ENCODE data around the gene INPP5F. TPM values are rescaled to one million over a fixed set of nuclear protein-coding genes. Genes with fewer than 3 reads are reported as not detected.
A peak's percentile ranks its signal among the peaks of the same experiment; 100 is the strongest.

Gene INPP5F
- total RNA-seq, 1 donor from 2014 or later, result 36.8 TPM

DNA sequence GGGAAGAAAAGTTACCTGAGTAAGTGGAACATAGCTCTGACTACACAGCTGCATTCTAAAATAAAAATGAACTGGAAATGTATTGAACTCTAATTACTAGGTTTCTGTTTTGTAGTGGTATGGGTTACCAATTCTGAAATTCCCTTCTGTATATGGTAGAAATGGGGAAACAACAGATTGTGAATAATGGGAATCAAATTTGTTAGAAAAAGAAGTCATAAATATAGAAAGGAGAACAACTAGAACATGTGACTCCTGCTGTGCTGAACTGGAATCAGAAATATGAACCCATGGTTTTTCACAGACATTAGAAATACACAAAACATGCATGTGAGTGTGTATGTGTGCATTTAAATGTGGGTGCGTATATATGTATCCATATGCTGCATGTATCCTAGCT, 119.8 kb downstream of the INPP5F start:
- Mint-ChIP-seq H3K27me3 (ENCODE audit: unreplicated experiment) (no peaks in the 10 kb centered on the region), H3K36me3 (ENCODE audit: unreplicated experiment) (peaks cover 54% of the 10 kb centered on the region), H3K4me3 (ENCODE audit: unreplicated experiment) (no peak overlapping the region), H3K9me3 (ENCODE audit: unreplicated experiment) (no peaks in the 10 kb centered on the region), H3K4me1 (ENCODE audit: unreplicated experiment) (peaks cover 23% of the 10 kb centered on the region), H3K27ac (ENCODE audit: unreplicated experiment) (no peak overlapping the region)
- TF ChIP-seq, protein P1, sequence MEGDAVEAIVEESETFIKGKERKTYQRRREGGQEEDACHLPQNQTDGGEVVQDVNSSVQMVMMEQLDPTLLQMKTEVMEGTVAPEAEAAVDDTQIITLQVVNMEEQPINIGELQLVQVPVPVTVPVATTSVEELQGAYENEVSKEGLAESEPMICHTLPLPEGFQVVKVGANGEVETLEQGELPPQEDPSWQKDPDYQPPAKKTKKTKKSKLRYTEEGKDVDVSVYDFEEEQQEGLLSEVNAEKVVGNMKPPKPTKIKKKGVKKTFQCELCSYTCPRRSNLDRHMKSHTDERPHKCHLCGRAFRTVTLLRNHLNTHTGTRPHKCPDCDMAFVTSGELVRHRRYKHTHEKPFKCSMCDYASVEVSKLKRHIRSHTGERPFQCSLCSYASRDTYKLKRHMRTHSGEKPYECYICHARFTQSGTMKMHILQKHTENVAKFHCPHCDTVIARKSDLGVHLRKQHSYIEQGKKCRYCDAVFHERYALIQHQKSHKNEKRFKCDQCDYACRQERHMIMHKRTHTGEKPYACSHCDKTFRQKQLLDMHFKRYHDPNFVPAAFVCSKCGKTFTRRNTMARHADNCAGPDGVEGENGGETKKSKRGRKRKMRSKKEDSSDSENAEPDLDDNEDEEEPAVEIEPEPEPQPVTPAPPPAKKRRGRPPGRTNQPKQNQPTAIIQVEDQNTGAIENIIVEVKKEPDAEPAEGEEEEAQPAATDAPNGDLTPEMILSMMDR (IDR thresholded peaks at IDR 0.05), result no peak
- no peak for DNase-seq (ENCODE audit: extremely low spot score, unreplicated experiment)

DNA sequence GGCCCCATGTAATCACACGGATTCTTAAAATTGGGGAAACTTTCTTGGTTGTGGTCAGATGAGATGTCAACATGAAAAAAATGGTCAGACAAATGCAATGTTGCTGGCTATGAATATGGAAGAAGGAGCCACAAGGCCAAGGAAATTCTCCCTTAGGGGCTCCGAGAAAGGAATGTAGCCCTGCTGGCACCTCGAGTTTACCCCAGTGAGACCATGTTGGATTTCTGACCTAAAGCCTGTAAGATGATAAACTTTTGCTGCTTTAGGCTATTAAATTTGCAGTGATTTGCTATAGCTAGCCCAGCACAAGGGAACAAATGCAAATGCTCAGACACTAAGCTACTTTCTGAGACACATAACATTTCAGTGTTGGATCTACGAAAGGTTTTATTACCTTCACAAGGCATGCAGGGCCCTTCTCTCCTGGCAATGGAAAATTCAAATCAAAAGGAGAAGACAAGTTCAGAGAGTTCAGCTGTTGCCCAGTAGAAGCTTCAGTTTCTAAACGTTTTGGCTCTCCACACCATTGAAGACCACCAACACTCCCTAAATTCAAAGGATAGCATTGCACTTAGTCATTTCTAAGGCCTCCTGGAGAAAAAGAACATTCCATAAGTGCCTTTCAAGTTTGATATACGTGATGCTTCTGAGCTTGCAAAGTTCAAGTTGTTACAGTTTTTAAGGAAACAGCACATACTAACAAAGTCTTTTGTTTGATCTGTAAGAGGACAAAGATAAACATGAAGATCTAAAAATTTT, 123.4 kb downstream of the INPP5F start:
- Mint-ChIP-seq H3K27me3 (ENCODE audit: unreplicated experiment) (no peaks in the 10 kb centered on the region), H3K36me3 (ENCODE audit: unreplicated experiment) (peaks cover 45% of the 10 kb centered on the region), H3K4me1 (ENCODE audit: unreplicated experiment) (peaks cover 23% of the 10 kb centered on the region), H3K9me3 (ENCODE audit: unreplicated experiment) (no peaks in the 10 kb centered on the region), H3K27ac (ENCODE audit: unreplicated experiment) (peak overlapping the region; percentile 48), H3K4me3 (ENCODE audit: unreplicated experiment) (no peak overlapping the region)
- TF ChIP-seq, protein P1 (IDR thresholded peaks at IDR 0.05), result no peak
- no peak for DNase-seq (ENCODE audit: extremely low spot score, unreplicated experiment)

DNA sequence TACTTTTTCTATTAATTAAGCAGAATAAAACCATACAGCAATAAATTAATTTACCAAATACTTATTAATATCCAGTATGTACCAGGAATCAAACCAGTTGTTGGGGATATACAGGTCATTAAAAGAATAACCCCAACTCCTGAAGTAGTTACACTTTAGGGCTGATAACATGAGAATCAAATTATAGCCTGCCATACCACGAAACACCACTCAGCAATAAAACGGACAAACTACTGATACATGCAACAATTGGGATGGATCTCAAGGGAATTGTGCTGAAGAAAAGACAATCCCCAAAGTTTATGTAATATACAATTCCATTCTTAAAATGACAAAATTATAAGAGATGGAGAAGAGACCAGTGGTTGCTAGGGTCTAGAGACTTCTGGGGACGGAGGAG, 124.1 kb downstream of the INPP5F start:
- Mint-ChIP-seq H3K4me1 (ENCODE audit: unreplicated experiment) (peaks cover 23% of the 10 kb centered on the region), H3K27ac (ENCODE audit: unreplicated experiment) (peak overlapping the region; percentile 48), H3K27me3 (ENCODE audit: unreplicated experiment) (no peaks in the 10 kb centered on the region), H3K4me3 (ENCODE audit: unreplicated experiment) (no peak overlapping the region), H3K9me3 (ENCODE audit: unreplicated experiment) (no peaks in the 10 kb centered on the region), H3K36me3 (ENCODE audit: unreplicated experiment) (peaks cover 38% of the 10 kb centered on the region)
- TF ChIP-seq, protein P1 (IDR thresholded peaks at IDR 0.05), result no peak
- no peak for DNase-seq (ENCODE audit: extremely low spot score, unreplicated experiment)

DNA sequence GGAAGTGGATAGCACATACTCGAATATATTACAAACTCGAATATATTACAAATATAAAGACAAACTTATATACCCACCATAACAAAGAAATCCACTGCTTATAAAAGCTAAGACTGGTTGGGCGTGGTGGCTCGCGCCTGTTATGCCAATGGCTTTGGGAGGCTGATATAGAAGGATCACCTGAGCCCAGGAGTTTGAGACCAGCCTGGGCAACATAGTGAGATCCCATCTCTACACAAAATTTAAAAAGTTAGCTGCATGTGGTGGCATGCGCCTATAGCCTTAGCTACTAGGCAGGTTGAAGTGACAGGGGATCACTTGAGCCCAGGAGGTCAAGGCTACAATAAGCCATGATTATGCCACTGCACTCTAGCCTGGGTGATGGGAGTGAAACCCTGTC, 126.4 kb downstream of the INPP5F start:
- Mint-ChIP-seq H3K27ac (ENCODE audit: unreplicated experiment) (no peak overlapping the region), H3K4me3 (ENCODE audit: unreplicated experiment) (no peak overlapping the region), H3K4me1 (ENCODE audit: unreplicated experiment) (peaks cover 23% of the 10 kb centered on the region), H3K36me3 (ENCODE audit: unreplicated experiment) (peaks cover 32% of the 10 kb centered on the region), H3K27me3 (ENCODE audit: unreplicated experiment) (no peaks in the 10 kb centered on the region), H3K9me3 (ENCODE audit: unreplicated experiment) (no peaks in the 10 kb centered on the region)
- no peak for DNase-seq (ENCODE audit: extremely low spot score, unreplicated experiment)
- TF ChIP-seq, protein P1 (IDR thresholded peaks at IDR 0.05), result no peak

DNA sequence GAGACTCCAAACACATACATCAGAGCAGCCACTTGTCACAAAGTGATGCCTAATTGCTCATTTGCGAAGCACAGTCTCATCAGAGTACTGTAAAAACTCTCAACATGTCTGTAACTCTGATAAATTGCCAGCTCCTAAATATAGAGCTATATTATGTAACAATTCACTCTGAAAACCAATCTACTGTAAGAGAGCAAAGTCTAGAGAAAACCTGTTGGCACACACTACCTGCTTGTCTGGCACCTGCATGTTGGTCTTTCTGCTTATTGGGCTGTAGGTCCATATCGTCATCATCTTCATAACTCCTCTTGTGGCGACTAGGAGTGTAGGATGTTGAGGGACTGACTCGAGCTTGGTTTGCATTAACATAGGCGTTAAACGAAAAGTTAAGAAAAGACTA, 127.0 kb downstream of the INPP5F start:
- DNase-seq (ENCODE audit: extremely low spot score, unreplicated experiment), result no peak
- H3K9me3 Mint-ChIP-seq (ENCODE audit: unreplicated experiment), result no peaks in the 10 kb centered on the region
- H3K4me3 Mint-ChIP-seq (ENCODE audit: unreplicated experiment), result no peak overlapping the region
- H3K27ac Mint-ChIP-seq (ENCODE audit: unreplicated experiment), result no peak overlapping the region
- TF ChIP-seq, protein P1 (IDR thresholded peaks at IDR 0.05), result no peak
- H3K4me1 Mint-ChIP-seq (ENCODE audit: unreplicated experiment), result peaks cover 22% of the 10 kb centered on the region
- H3K27me3 Mint-ChIP-seq (ENCODE audit: unreplicated experiment), result no peaks in the 10 kb centered on the region
- peaks cover 29% of the 10 kb centered on the region for H3K36me3 Mint-ChIP-seq (ENCODE audit: unreplicated experiment)
